ENCODE data around the gene CHST14.

The CHST14 gene

DNA sequence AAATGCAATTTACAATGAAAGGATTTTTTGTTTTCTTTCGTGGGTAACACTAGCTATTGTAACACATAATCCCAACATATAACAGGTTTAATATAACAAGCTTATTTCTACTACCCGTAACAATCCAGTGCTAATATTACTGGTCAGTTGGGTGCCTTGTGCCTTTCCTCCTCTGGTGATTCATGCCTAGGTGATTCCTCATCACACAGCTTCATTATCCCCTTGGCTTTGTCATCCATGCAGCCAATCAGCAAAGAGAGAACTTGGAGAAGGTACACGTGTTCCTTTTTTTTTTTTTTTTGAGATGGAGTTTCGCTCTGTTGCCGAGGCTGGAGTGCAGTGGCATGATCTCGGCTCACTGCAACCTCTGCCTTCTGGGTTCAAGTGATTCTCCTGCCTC lies 30.7 kb downstream of the CHST14 start:
- no peak for TF ChIP-seq CTCF (conservative IDR thresholded peaks at IDR 0.05; ENCODE audit: low read depth, low read length)
- H3K4me3 ChIP-seq (ENCODE audit: low read length) = no peak overlapping the region
- no peak for DNase-seq (ENCODE audit: low read depth)

GRCh38 chr15:40506964-40507571 lies 36.3 kb downstream of the CHST14 start:
- H3K4me3 ChIP-seq (ENCODE audit: low read length) = no peak overlapping the region
- no peak for DNase-seq (ENCODE audit: low read depth)
- peak; percentile 86 for TF ChIP-seq CTCF (conservative IDR thresholded peaks at IDR 0.05; ENCODE audit: low read depth, low read length)

DNA sequence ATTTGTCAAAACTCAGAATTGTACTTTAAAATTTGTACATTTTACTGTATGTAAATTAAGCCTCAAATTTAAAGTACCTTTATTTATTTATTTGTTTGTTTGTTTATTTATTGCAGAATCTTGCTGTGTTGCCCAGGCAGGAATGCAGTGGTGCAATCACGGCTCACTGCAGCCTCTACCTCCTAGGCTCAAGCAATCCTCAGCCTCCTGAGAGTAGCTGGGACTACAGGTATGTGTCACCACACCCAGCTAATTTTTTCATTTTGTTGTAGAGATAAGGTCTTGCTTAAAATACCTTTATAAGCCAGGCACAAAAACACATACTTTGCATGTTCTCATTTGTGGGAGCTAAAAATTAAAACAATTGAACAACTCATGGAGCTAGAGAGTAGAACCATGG lies 37.4 kb downstream of the CHST14 start:
- H3K4me3 ChIP-seq (ENCODE audit: low read length) = no peak overlapping the region
- TF ChIP-seq CTCF (conservative IDR thresholded peaks at IDR 0.05; ENCODE audit: low read depth, low read length) = no peak
- DNase-seq (ENCODE audit: low read depth) = no peak

GRCh38 chr15:40510201-40510600 lies 39.4 kb downstream of the CHST14 start:
- DNase-seq (ENCODE audit: low read depth) = no peak
- no peak for TF ChIP-seq CTCF (conservative IDR thresholded peaks at IDR 0.05; ENCODE audit: low read depth, low read length)
- no peak overlapping the region for H3K4me3 ChIP-seq (ENCODE audit: low read length)

DNA sequence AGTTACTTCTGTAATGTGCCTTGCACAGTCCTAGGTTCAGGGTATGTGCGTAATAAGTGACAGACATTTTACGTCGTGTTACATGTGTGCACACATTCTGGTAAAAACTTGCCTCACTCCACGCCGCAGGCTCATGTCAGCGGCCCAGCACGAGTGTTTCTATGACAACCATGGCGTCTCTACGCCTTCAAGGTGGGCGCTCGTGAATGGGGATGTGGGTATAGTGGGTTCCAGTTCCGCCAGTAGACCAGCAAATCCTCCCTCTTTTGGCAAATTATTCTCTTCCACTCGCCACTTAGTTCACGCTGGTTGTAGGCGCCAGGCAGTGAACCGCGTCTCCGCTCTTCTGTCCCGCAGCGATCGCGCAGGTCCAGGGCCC lies 40.3 kb downstream of the CHST14 start:
- no peak for DNase-seq (ENCODE audit: low read depth)
- TF ChIP-seq CTCF (conservative IDR thresholded peaks at IDR 0.05; ENCODE audit: low read depth, low read length) = no peak
- H3K4me3 ChIP-seq (ENCODE audit: low read length) = peak overlapping the region; percentile 49

- no peak for DNase-seq (ENCODE audit: low read depth)
- TF ChIP-seq CTCF (conservative IDR thresholded peaks at IDR 0.05; ENCODE audit: low read depth, low read length) = no peak
These were observed 40.8 kb downstream of the CHST14 start for GRCh38 chr15:40511472-40512133.

GRCh38 chr15:40512440-40512839 lies 41.7 kb downstream of the CHST14 start:
- no peak for DNase-seq (ENCODE audit: low read depth)
- no peak for TF ChIP-seq CTCF (conservative IDR thresholded peaks at IDR 0.05; ENCODE audit: low read depth, low read length)

More at GRCh38 chr15:40511472-40512133, 40.8 kb downstream of the CHST14 start:
- H3K4me3 ChIP-seq (ENCODE audit: low read length) = peak overlapping the region; percentile 49

More at GRCh38 chr15:40512440-40512839, 41.7 kb downstream of the CHST14 start:
- no peak overlapping the region for H3K4me3 ChIP-seq (ENCODE audit: low read length)
